Endothelial cell (in vitro differentiated cells): ENCODE results near the gene PLXNC1. TPM values are rescaled to one million over a fixed set of nuclear protein-coding genes. Genes with fewer than 3 reads are reported as not detected.

Experiments used
- DNase-seq: peaks from one replicate; pipeline ENCODE4 v3.0.0; 2021; ENCODE audit warnings: low spot score
- H3K27ac Mint-ChIP-seq: one replicate; pipeline ENCODE4 v1.8.0; 2021; ENCODE audit warnings: mixed read lengths, inconsistent platforms; ENCODE audit not compliant: unreplicated experiment
- H3K27me3 Mint-ChIP-seq: one replicate; pipeline ENCODE4 v1.8.0; 2021; ENCODE audit warnings: mild to moderate bottlenecking, moderate library complexity, mixed read lengths, inconsistent platforms; ENCODE audit not compliant: unreplicated experiment
- H3K36me3 Mint-ChIP-seq: one replicate; pipeline ENCODE4 v1.8.0; 2021; ENCODE audit warnings: mild to moderate bottlenecking, low read depth, mixed read lengths, inconsistent platforms; ENCODE audit not compliant: unreplicated experiment
- H3K4me1 Mint-ChIP-seq: one replicate; pipeline ENCODE4 v1.8.0; 2021; ENCODE audit warnings: mild to moderate bottlenecking, mixed read lengths, inconsistent platforms; ENCODE audit not compliant: unreplicated experiment
- H3K4me3 Mint-ChIP-seq: one replicate; pipeline ENCODE4 v1.8.0; 2021; ENCODE audit warnings: mild to moderate bottlenecking, mixed read lengths, inconsistent platforms; ENCODE audit not compliant: unreplicated experiment
- H3K9me3 Mint-ChIP-seq: one replicate; pipeline ENCODE4 v1.8.0; 2021; ENCODE audit warnings: mixed read lengths, inconsistent platforms; ENCODE audit not compliant: unreplicated experiment
- total RNA-seq: library from RNA; stranded (reverse); fragmentation: NEBNext Ultra II Directional; extraction: Animal tissue kit (Norgen Biotek cat#: 25700); gene quantifications from one replicate; pipeline ENCODE4 v1.2.1, GENCODE V29; 2021; ENCODE audit not compliant: unreplicated experiment
- TF ChIP-seq, protein P1 (sequence below): fragments of 200-600 bp; sonication (generic); IDR thresholded peaks from one replicate; pipeline ENCODE4 v1.5.0; 2021; ENCODE audit warnings: antibody characterized with exemption; ENCODE audit not compliant: unreplicated experiment

The PLXNC1 gene
- total RNA-seq, 1 donor from 2014 or later, result 1.1 TPM

DNA sequence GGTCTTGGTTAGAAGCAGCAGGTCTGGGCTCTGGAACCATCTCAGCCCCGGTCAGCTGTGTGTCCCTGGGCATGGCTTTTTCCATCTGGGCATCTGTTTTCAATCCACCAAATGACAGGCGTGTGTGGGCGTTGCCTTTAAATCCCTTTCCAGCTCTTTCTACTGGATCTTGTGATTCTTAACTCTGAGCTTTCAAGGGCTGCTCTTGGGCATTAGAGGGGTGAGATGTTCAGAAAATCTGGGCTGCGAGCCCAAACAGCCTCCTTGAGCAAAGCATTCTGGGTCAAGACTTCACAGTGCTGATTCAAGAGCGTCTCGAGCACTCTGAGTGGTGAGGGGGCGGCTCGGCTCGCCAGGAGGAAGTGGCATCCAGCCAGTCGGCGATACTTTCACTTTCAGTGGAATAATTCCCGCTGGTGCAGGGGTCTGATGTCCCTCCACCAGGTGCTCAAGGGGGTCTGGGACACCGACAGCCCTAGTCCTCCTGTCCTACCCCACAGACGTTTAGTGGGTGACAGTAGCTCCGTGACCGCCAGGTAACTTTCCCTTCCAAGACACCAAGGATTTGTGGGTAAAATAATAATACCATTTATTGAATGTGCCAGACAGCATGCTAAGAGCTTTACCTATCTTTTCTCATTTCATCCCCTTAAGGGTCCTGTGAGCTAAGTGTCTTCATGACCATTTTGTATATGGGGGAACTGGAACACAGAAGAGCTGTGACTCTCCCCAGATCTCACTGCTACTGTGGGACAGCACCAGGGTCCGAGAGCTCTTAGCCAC is 114.0 kb downstream of the PLXNC1 start:
- peaks cover 12% of the 10 kb centered on the region for H3K4me1 Mint-ChIP-seq
- TF ChIP-seq, protein P1, sequence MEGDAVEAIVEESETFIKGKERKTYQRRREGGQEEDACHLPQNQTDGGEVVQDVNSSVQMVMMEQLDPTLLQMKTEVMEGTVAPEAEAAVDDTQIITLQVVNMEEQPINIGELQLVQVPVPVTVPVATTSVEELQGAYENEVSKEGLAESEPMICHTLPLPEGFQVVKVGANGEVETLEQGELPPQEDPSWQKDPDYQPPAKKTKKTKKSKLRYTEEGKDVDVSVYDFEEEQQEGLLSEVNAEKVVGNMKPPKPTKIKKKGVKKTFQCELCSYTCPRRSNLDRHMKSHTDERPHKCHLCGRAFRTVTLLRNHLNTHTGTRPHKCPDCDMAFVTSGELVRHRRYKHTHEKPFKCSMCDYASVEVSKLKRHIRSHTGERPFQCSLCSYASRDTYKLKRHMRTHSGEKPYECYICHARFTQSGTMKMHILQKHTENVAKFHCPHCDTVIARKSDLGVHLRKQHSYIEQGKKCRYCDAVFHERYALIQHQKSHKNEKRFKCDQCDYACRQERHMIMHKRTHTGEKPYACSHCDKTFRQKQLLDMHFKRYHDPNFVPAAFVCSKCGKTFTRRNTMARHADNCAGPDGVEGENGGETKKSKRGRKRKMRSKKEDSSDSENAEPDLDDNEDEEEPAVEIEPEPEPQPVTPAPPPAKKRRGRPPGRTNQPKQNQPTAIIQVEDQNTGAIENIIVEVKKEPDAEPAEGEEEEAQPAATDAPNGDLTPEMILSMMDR, result no peak
- no peak for DNase-seq
- H3K9me3 Mint-ChIP-seq, result no peaks in the 10 kb centered on the region
- no peak overlapping the region for H3K4me3 Mint-ChIP-seq
- no peak overlapping the region for H3K27ac Mint-ChIP-seq
- H3K27me3 Mint-ChIP-seq, result no peaks in the 10 kb centered on the region
- H3K36me3 Mint-ChIP-seq, result peaks cover 4% of the 10 kb centered on the region

DNA sequence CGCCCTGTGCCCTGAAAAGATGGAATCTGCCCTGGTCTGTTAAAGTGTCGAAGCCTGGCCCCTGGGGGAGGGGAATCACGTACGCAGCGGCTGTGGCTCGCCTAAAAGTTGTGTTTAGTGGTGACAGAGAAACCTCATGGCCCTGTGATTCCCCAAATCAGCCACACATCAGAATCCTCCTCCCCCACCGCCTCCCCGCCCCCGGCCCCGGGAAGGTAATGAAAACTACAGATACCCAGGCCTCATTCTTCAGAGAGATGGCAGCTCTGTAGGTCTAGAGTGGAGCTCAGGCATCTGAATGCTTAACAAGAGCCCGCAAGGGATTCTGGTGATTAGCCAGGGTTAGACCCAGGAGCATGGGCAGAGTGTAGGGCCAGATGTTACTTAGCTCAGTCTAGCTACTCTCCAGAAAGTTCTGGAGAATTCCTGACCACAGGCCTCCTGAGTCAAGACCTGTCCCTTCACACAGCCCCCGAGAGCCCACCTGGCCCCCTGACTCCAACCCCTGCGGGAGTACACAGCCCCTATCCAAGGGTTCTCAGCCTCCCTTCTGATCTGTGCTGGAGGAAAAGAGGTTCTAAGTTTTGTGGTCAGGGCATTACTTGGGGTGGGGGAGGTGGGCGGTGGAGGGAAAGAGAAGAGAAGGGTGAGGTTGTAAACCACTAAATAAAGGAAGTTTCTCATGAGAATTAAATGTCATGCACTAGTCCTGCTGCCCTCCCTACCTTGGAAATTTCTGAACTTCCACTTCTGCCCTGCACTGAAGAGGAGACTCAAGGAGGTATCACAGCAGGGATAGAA is 114.8 kb downstream of the PLXNC1 start:
- H3K27ac Mint-ChIP-seq, result no peak overlapping the region
- no peaks in the 10 kb centered on the region for H3K27me3 Mint-ChIP-seq
- peaks cover 12% of the 10 kb centered on the region for H3K4me1 Mint-ChIP-seq
- H3K4me3 Mint-ChIP-seq, result no peak overlapping the region
- no peak for DNase-seq
- peaks cover 4% of the 10 kb centered on the region for H3K36me3 Mint-ChIP-seq
- no peaks in the 10 kb centered on the region for H3K9me3 Mint-ChIP-seq
- TF ChIP-seq, protein P1, result no peak

DNA sequence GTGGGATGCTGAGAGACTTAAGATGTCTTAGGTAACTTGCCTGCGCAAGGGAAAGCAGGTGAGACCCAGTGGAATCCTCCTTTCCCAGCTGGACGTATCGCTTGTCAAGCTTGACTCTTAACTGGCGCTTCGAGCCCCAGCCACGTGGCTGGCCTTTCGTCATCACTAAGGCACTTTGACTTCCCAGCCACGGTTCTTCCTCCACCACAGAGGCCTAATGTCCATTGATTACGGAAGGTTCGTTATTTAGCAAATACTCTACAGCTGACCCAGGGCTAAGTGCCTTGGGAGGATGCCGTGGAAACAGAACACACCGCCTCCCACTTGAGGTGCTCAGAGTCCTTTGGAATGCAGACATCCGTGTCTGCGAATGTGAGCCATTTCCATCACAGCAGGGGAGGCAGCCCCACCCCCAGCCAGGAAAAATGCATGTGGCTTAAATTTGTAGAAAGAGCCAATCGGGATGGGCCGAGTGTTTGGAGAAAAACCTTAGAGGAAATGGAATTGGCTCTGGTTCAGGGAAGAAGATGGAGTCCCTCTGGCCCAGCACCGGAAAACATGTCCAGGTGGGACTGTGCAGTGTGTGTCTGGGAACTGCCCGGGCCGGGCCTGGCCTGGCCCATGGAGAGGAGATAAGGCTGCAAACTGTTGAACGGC is 115.7 kb downstream of the PLXNC1 start:
- H3K27ac Mint-ChIP-seq, result no peak overlapping the region
- TF ChIP-seq, protein P1, result no peak
- peaks cover 12% of the 10 kb centered on the region for H3K4me1 Mint-ChIP-seq
- no peak for DNase-seq
- H3K4me3 Mint-ChIP-seq, result no peak overlapping the region
- H3K27me3 Mint-ChIP-seq, result no peaks in the 10 kb centered on the region
- no peaks in the 10 kb centered on the region for H3K9me3 Mint-ChIP-seq
- H3K36me3 Mint-ChIP-seq, result peaks cover 4% of the 10 kb centered on the region

DNA sequence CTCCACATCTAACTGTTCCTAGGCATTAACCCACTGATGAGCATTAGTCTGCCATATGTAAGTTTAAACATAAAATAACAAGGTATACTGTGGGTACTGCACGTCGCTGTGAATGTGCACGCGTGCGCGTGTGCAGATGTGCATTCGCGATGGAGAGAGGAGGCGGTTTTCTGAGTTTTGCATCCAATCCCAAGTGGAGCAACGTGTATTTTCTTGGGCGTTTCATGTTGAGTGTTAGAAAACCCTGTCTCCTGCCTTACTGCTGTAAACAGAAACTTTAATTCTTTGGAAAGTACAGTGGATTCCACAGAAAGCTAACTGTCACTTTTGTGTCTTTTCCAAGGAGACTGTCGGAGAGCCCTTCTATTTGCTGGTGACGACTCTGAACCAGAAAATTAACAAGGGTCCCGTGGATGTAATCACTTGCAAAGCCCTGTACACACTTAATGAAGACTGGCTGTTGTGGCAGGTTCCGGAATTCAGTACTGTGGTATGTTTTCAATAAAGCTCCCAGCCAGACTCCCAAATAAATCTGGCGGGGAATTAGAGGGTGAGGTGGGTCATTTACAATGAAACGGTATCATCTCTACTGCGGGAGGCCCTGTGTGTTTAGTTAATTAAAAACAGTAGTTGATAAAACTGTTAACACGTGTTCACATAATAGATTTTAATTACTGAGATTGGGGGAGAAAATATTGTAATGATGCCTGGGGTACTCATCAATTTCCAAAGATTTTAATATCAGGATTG is 116.5 kb downstream of the PLXNC1 start:
- Mint-ChIP-seq H3K36me3 (peaks cover 4% of the 10 kb centered on the region), H3K4me1 (peaks cover 12% of the 10 kb centered on the region), H3K27me3 (no peaks in the 10 kb centered on the region), H3K27ac (no peak overlapping the region), H3K4me3 (no peak overlapping the region), H3K9me3 (no peaks in the 10 kb centered on the region)
- TF ChIP-seq, protein P1, result no peak
- no peak for DNase-seq
